ENCODE data around the gene PLD4. TPM values are rescaled to one million over a fixed set of nuclear protein-coding genes. Genes with fewer than 3 reads are reported as not detected.

PLD4 gene
- total RNA-seq, 4 donors from 2014 or later = 0.16 TPM; not detected in 3

- TF ChIP-seq POLR2A (IDR thresholded peaks at IDR 0.05) = no peak
- Histone ChIP-seq H3K36me3 (peaks cover 17% of the 10 kb centered on the region), H3K27me3 (no peaks in the 10 kb centered on the region), H3K4me1 (peaks cover 19% of the 10 kb centered on the region), H3K9me3 (no peaks in the 10 kb centered on the region), H3K27ac (no peak overlapping the region), H3K4me3 (no peak overlapping the region)
- no peak for DNase-seq (ENCODE audit: low spot score in 2 of 2)
- 55% methylated on average over 4 of the region's 9 CpGs for WGBS
Observed at GRCh38 chr14:104895207-104895785, 29.4 kb upstream of the PLD4 start.

- Histone ChIP-seq H3K27me3 (no peaks in the 10 kb centered on the region), H3K9me3 (no peaks in the 10 kb centered on the region), H3K27ac (no peak overlapping the region), H3K4me3 (no peak overlapping the region), H3K4me1 (peaks cover 19% of the 10 kb centered on the region), H3K36me3 (peaks cover 17% of the 10 kb centered on the region)
- WGBS = 44% methylated on average over 19 of the region's 34 CpGs
- TF ChIP-seq POLR2A (IDR thresholded peaks at IDR 0.05) (no peak), EP300 (IDR thresholded peaks at IDR 0.05) (no peak), POLR2AphosphoS5 (IDR thresholded peaks at IDR 0.05) (no peak)
- TF ChIP-seq, protein P1, sequence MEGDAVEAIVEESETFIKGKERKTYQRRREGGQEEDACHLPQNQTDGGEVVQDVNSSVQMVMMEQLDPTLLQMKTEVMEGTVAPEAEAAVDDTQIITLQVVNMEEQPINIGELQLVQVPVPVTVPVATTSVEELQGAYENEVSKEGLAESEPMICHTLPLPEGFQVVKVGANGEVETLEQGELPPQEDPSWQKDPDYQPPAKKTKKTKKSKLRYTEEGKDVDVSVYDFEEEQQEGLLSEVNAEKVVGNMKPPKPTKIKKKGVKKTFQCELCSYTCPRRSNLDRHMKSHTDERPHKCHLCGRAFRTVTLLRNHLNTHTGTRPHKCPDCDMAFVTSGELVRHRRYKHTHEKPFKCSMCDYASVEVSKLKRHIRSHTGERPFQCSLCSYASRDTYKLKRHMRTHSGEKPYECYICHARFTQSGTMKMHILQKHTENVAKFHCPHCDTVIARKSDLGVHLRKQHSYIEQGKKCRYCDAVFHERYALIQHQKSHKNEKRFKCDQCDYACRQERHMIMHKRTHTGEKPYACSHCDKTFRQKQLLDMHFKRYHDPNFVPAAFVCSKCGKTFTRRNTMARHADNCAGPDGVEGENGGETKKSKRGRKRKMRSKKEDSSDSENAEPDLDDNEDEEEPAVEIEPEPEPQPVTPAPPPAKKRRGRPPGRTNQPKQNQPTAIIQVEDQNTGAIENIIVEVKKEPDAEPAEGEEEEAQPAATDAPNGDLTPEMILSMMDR (IDR thresholded peaks at IDR 0.05) = no peak
- peak; percentile 63 to 75 for DNase-seq (ENCODE audit: low spot score in 2 of 2)
Observed at GRCh38 chr14:104895786-104896661, 28.7 kb upstream of the PLD4 start.

DNA sequence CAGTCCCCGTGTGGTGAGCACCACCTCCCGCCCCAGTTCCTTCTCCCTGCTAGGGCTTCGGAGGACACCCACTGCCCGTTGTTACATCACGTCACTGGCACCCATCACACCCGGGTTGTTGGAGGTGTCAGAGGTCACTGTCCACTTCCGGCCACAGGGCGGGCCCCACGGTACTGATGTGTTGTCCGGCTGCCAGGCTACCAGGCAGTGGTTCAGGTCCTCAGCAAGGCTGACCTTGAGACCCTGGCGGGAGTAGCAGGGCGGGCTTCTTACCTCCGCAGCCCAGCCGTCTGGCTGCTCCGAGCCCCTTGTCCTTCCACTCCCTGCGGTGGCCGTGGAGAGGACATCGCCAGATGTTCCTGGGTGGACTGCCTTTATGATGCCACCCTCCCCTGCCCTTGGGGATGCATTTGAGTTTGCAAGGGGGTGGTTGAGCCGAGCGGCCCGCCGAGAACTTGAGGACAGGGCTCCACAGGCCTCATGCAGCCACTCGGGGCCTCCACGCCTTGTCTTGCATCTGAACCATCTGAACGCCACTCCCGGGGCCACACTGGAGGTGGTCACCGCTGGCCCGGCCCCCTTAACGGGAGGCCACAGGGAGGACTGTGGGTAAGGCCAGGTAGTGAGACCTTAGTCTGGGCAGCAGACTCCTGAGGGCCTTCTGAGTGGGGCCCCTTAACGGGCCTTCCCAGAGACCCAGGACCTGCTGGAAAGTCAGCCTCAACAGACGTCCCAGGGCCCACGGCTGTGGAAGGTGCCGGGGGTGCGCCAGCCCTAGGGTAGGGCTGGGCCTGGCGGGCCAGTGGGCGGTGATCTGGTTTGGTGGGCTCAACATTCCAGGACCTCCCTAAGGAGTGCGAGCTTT, 27.1 kb upstream of the PLD4 start:
- 83% methylated on average over 25 of the region's 37 CpGs for WGBS
- peak; percentile 67 to 72 for DNase-seq (ENCODE audit: low spot score in 2 of 2)
- Histone ChIP-seq H3K27me3 (no peaks in the 10 kb centered on the region), H3K4me1 (peaks cover 19% of the 10 kb centered on the region), H3K4me3 (no peak overlapping the region), H3K36me3 (peaks cover 17% of the 10 kb centered on the region), H3K9me3 (no peaks in the 10 kb centered on the region), H3K27ac (no peak overlapping the region)
- TF ChIP-seq POLR2A (IDR thresholded peaks at IDR 0.05) (no peak), EP300 (IDR thresholded peaks at IDR 0.05) (no peak)

DNA sequence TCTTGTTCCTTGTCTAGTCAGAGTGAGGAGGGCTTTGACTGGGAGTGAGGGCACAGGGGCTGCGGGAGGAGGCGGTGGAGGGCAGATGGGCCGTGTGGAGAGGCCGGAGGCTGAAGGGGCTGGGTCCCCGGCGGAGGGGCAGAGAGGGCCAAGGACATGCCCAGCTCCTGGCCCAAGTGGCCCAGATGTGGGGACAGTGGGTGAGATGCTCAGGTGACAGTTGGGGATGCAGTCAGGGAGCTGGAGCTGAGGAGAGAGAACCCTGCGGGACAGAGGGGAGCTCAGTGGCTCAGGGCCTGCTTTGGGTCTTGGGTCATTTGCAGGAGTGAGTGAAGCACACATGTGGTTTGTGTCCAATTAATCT, 26.5 kb upstream of the PLD4 start:
- 86% methylated on average over 7 of the region's 7 CpGs for WGBS
- TF ChIP-seq, protein P1 (IDR thresholded peaks at IDR 0.05) = no peak
- TF ChIP-seq POLR2AphosphoS5 (IDR thresholded peaks at IDR 0.05) (no peak), EP300 (IDR thresholded peaks at IDR 0.05) (no peak), POLR2A (IDR thresholded peaks at IDR 0.05) (no peak)
- DNase-seq (ENCODE audit: low spot score in 2 of 2) = peak in 1 of 2 donors; percentile 67
- Histone ChIP-seq H3K9me3 (no peaks in the 10 kb centered on the region), H3K27me3 (no peaks in the 10 kb centered on the region), H3K4me1 (peaks cover 19% of the 10 kb centered on the region), H3K27ac (no peak overlapping the region), H3K36me3 (peaks cover 17% of the 10 kb centered on the region), H3K4me3 (no peak overlapping the region)

- DNase-seq (ENCODE audit: low spot score in 2 of 2) = peak in 1 of 2 donors; percentile 83
- H3K27me3 ChIP-seq = no peaks in the 10 kb centered on the region
- no peak overlapping the region for H3K4me3 ChIP-seq
- peaks cover 15% of the 10 kb centered on the region for H3K36me3 ChIP-seq
- H3K9me3 ChIP-seq = no peaks in the 10 kb centered on the region
- H3K27ac ChIP-seq = no peak overlapping the region
- no peak for TF ChIP-seq POLR2A (IDR thresholded peaks at IDR 0.05)
- TF ChIP-seq, protein P1 (IDR thresholded peaks at IDR 0.05) = no peak
- no peak for TF ChIP-seq POLR2AphosphoS5 (IDR thresholded peaks at IDR 0.05)
- TF ChIP-seq EP300 (IDR thresholded peaks at IDR 0.05) = no peak
- 76% methylated on average over 19 of the region's 24 CpGs for WGBS
- peaks cover 19% of the 10 kb centered on the region for H3K4me1 ChIP-seq
Observed at GRCh38 chr14:104898870-104899510, 25.7 kb upstream of the PLD4 start.

Data from suprapubic skin (tissue), 4 donors.